Astrocyte (in vitro differentiated cells and primary cell): ENCODE results near the gene DENND4C. TPM values are rescaled to one million over a fixed set of nuclear protein-coding genes. Genes with fewer than 3 reads are reported as not detected.
A peak's percentile ranks its signal among the peaks of the same experiment; 100 is the strongest.

ENCODE experiments used
- DNase-seq: peaks from one replicate; pipeline ENCODE4 v3.0.0-alpha.2; 2010; ENCODE audit warnings: low read depth
- FAIRE-seq: peaks from 2 replicates; lab custom pipeline; 2011; peaks lifted over from hg19 to GRCh38; lab: Jason Lieb, UNC
- H2AFZ ChIP-seq: 2 replicates; pipeline ENCODE4 v1.6.0; 2012; ENCODE audit warnings: low read depth, low read length, inconsistent platforms
- H3K27ac ChIP-seq: 2 replicates; pipeline ENCODE4 v1.5.1; 2011; ENCODE audit warnings: low read depth, low read length, inconsistent platforms
- H3K27me3 ChIP-seq: 2 replicates; pipeline ENCODE4 v1.6.0; 2011; ENCODE audit warnings: low read length, inconsistent platforms; ENCODE audit not compliant: insufficient read depth
- H3K36me3 ChIP-seq: 2 replicates; pipeline ENCODE4 v1.5.1; 2011; ENCODE audit warnings: low read length, inconsistent platforms; ENCODE audit not compliant: insufficient read depth
- H3K4me1 ChIP-seq: 2 replicates; pipeline ENCODE4 v1.5.1; 2011; ENCODE audit warnings: low read length, inconsistent platforms; ENCODE audit not compliant: insufficient read depth
- H3K4me2 ChIP-seq: 2 replicates; pipeline ENCODE4 v1.6.0; 2012; ENCODE audit warnings: low read length, inconsistent platforms
- H3K4me3 ChIP-seq: 2 replicates; pipeline ENCODE4 v1.5.1; 2011; ENCODE audit warnings: low read depth, mild to moderate bottlenecking, low read length, inconsistent platforms; ENCODE audit not compliant: insufficient read depth
- H3K79me2 ChIP-seq: 2 replicates; pipeline ENCODE4 v1.6.0; 2012; ENCODE audit warnings: mild to moderate bottlenecking, low read length, inconsistent platforms; ENCODE audit not compliant: insufficient read depth
- H3K9ac ChIP-seq: 2 replicates; pipeline ENCODE4 v1.6.0; 2012; ENCODE audit warnings: mild to moderate bottlenecking, low read length, inconsistent platforms
- H3K9me3 ChIP-seq: 2 replicates; pipeline ENCODE4 v1.5.1; 2012; ENCODE audit warnings: low read depth, mild to moderate bottlenecking, low read length, inconsistent platforms; ENCODE audit not compliant: insufficient read depth
- H4K20me1 ChIP-seq: 2 replicates; pipeline ENCODE4 v1.6.0; 2012; ENCODE audit warnings: low read length, inconsistent platforms; ENCODE audit not compliant: insufficient read depth
- H3K27ac Mint-ChIP-seq: one replicate; pipeline ENCODE4 v1.8.0; 2021; ENCODE audit warnings: mild to moderate bottlenecking, mixed read lengths; ENCODE audit not compliant: unreplicated experiment
- H3K27me3 Mint-ChIP-seq: one replicate; pipeline ENCODE4 v1.8.0; 2021; ENCODE audit warnings: low read depth, mixed read lengths; ENCODE audit not compliant: unreplicated experiment
- H3K36me3 Mint-ChIP-seq: one replicate; pipeline ENCODE4 v1.8.0; 2021; ENCODE audit warnings: low read depth, mixed read lengths; ENCODE audit not compliant: unreplicated experiment
- H3K4me1 Mint-ChIP-seq: one replicate; pipeline ENCODE4 v1.8.0; 2021; ENCODE audit warnings: low read depth, mixed read lengths; ENCODE audit not compliant: unreplicated experiment
- H3K4me3 Mint-ChIP-seq: one replicate; pipeline ENCODE4 v1.8.0; 2021; ENCODE audit warnings: mild to moderate bottlenecking, moderate library complexity, mixed read lengths; ENCODE audit not compliant: unreplicated experiment
- H3K9me3 Mint-ChIP-seq: one replicate; pipeline ENCODE4 v1.8.0; 2021; ENCODE audit warnings: mild to moderate bottlenecking, mixed read lengths; ENCODE audit not compliant: unreplicated experiment
- CTCF ChIP-seq: IDR thresholded peaks from 2 replicates; pipeline ENCODE4 v1.5.1; 2011; ENCODE audit warnings: low read depth, mild to moderate bottlenecking, inconsistent platforms, low read length, moderate library complexity; ENCODE audit not compliant: insufficient read depth
- EZH2 ChIP-seq: IDR thresholded peaks from 2 replicates; pipeline ENCODE4 v1.6.1; 2012; ENCODE audit warnings: mild to moderate bottlenecking, low read length, inconsistent platforms; ENCODE audit not compliant: insufficient read depth
- total RNA-seq: library from RNA; stranded (reverse); gene quantifications from 2 replicates; pipeline ENCODE4 v1.2.1, GENCODE V29; 2021

Gene DENND4C
- total RNA-seq, 1 donor from 2014 or later: 19.6 TPM

- Histone ChIP-seq H4K20me1 (no peaks in the 10 kb centered on the region), H3K27me3 (no peaks in the 10 kb centered on the region), H2AFZ (peak overlapping the region; percentile 95), H3K36me3 (no peaks in the 10 kb centered on the region), H3K79me2 (no peaks in the 10 kb centered on the region), H3K9ac (peak overlapping the region; percentile 80), H3K27ac (no peak overlapping the region), H3K9me3 (no peaks in the 10 kb centered on the region), H3K4me1 (peaks cover 10% of the 10 kb centered on the region), H3K4me3 (peak overlapping the region; percentile 86), H3K4me2 (peak overlapping the region; percentile 92)
- peaks cover 6% of the 10 kb centered on the region for H3K27me3 Mint-ChIP-seq
- peaks cover 9% of the 10 kb centered on the region for H3K4me1 Mint-ChIP-seq
- FAIRE-seq: no peak
- H3K9me3 Mint-ChIP-seq: peaks cover 3% of the 10 kb centered on the region
- no peak for DNase-seq
- TF ChIP-seq EZH2 (no peak), CTCF (no peak)
- H3K4me3 Mint-ChIP-seq: peak overlapping the region; percentile 96
- H3K27ac Mint-ChIP-seq: no peak overlapping the region
- peaks cover 4% of the 10 kb centered on the region for H3K36me3 Mint-ChIP-seq
Observed at GRCh38 chr9:19409401-19410194, 179.1 kb downstream of the DENND4C start.

GRCh38 chr9:19410195-19410503, 179.7 kb downstream of the DENND4C start:
- H4K20me1 ChIP-seq: no peaks in the 10 kb centered on the region
- DNase-seq (no peak), FAIRE-seq (no peak)
- no peaks in the 10 kb centered on the region for H3K27me3 ChIP-seq
- no peaks in the 10 kb centered on the region for H3K9me3 ChIP-seq
- peaks cover 4% of the 10 kb centered on the region for H3K36me3 Mint-ChIP-seq
- no peak overlapping the region for H2AFZ ChIP-seq
- H3K9me3 Mint-ChIP-seq: peaks cover 3% of the 10 kb centered on the region
- no peak overlapping the region for H3K27ac Mint-ChIP-seq
- peak overlapping the region; percentile 96 for H3K4me3 Mint-ChIP-seq
- peak overlapping the region; percentile 92 for H3K4me2 ChIP-seq
- H3K27me3 Mint-ChIP-seq: peaks cover 6% of the 10 kb centered on the region
- TF ChIP-seq EZH2 (no peak), CTCF (no peak)
- peak overlapping the region; percentile 80 for H3K9ac ChIP-seq
- peaks cover 9% of the 10 kb centered on the region for H3K4me1 Mint-ChIP-seq
- H3K4me3 ChIP-seq: peak overlapping the region; percentile 86
- no peaks in the 10 kb centered on the region for H3K79me2 ChIP-seq
- H3K36me3 ChIP-seq: no peaks in the 10 kb centered on the region
- H3K4me1 ChIP-seq: peaks cover 10% of the 10 kb centered on the region
- no peak overlapping the region for H3K27ac ChIP-seq

GRCh38 chr9:19410594-19410993, 180.1 kb downstream of the DENND4C start:
- H3K9me3 ChIP-seq: no peaks in the 10 kb centered on the region
- H3K36me3 ChIP-seq: no peaks in the 10 kb centered on the region
- peaks cover 4% of the 10 kb centered on the region for H3K36me3 Mint-ChIP-seq
- H3K79me2 ChIP-seq: no peaks in the 10 kb centered on the region
- H3K4me3 Mint-ChIP-seq: no peak overlapping the region
- H3K4me2 ChIP-seq: no peak overlapping the region
- H3K27me3 ChIP-seq: no peaks in the 10 kb centered on the region
- no peak for TF ChIP-seq CTCF
- TF ChIP-seq EZH2: no peak
- H4K20me1 ChIP-seq: no peaks in the 10 kb centered on the region
- H3K9me3 Mint-ChIP-seq: peaks cover 3% of the 10 kb centered on the region
- no peak for FAIRE-seq
- H3K4me1 ChIP-seq: peaks cover 10% of the 10 kb centered on the region
- DNase-seq: no peak
- H3K4me1 Mint-ChIP-seq: peaks cover 9% of the 10 kb centered on the region
- no peak overlapping the region for H3K9ac ChIP-seq
- no peak overlapping the region for H3K27ac Mint-ChIP-seq
- H2AFZ ChIP-seq: no peak overlapping the region
- H3K27ac ChIP-seq: no peak overlapping the region
- H3K4me3 ChIP-seq: no peak overlapping the region
- peaks cover 6% of the 10 kb centered on the region for H3K27me3 Mint-ChIP-seq
